ENCODE data around the gene TBL1X.

TBL1X gene

DNA sequence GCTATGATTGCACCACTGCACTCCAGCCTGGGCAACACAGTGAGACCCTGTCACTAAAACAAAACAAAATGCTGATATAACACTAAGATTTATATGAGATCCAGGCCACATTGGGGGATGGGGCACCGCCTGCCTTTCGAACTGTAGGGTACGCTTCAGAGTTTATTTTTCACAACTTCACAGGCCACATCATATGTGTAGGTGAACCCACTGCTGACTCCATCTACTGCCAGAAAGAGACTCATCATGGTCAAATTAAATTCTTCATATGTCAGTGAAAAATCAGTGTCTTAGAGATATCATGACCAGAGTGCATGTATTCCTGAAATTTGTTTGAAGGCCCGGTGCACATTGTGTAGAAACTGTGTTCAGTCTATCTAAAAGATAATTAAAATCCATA is 178.9 kb downstream of the TBL1X start:
- in situ Hi-C loops (cut with MboI; ENCODE audit: low pct_unique_long_range_greater_than_20kb, low sequenced_read_pairs) = no loop called here
- no peak for DNase-seq

DNA sequence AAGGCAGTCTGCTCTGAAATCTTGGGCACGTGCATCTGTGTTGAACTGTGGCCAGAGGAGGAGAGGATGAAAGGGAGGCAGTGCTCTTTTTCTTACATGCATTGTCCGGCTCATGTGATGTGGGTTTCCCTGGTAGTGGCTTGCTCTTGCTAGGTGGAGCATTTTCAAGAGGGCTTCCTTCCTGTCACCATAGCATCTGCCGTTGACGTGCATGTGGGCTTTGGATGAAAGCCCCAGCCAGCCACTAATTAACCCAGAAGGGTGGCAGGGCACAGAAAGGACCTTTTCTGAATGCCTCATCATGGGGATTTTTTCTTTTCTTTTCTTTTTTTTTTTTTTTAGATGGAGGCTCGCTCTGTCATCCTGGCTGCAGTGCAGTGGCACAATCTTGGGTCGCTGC is 179.5 kb downstream of the TBL1X start:
- peak; percentile 49 for DNase-seq
- in situ Hi-C loops (cut with MboI; ENCODE audit: low pct_unique_long_range_greater_than_20kb, low sequenced_read_pairs) = no loop called here

DNA sequence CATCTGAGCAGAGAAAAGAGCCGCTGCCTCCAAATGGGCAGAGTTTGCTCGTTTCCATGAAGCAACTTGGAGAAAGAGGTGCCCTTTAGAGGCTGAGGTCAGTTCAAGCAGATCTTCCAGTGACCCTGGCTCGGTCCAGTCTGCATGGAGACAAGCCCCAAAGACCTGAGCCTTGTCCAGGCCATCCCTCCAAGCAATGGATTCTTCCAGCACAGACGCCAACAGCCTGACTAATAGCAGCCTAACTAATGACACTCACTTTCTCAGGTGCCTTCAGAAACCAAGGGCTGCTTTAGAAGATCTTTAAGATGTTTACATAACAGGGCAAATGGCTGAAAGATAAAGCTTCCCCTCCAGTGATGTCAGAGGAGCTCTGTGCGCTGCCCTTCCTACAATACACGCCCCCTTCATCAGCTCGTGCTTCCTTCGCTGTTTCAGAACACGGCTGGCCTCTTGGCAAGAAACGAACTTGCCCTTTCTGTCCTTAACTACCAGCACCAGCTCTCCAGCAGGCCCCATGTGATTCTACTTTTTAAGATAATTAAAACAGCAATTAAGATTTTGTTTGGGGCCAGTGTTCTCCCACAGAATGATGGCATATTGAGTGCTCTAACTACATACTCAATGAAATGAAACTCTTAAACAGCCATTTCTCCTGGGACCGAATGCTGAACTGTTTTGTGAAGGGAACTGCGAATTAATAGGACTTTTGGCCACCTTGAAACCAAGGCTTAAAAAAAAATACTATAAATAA is 181.8 kb downstream of the TBL1X start:
- no peak for DNase-seq
- in situ Hi-C loops (cut with MboI; ENCODE audit: low pct_unique_long_range_greater_than_20kb, low sequenced_read_pairs) = no loop called here

DNA sequence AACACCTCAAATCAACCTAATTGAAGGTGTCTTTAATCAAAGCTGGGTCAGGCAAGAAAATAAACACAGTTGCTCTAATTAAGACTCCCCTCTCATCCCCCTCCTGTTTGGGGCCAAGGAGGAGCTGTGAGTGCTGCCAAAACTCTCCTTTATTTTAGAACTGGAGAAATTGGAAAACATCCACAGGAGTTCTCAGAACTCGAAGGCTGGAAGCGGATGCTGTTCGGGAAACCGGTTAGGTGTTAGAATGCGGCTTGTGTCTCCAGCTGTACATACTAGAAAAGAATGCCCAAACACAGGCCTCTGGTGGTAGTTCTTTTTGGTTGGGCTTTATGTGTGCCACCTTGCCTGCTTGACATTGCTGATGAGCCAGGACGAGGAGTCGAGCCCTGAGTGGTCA is 182.6 kb downstream of the TBL1X start:
- in situ Hi-C loops (cut with MboI; ENCODE audit: low pct_unique_long_range_greater_than_20kb, low sequenced_read_pairs) = no loop called here
- DNase-seq = no peak

DNA sequence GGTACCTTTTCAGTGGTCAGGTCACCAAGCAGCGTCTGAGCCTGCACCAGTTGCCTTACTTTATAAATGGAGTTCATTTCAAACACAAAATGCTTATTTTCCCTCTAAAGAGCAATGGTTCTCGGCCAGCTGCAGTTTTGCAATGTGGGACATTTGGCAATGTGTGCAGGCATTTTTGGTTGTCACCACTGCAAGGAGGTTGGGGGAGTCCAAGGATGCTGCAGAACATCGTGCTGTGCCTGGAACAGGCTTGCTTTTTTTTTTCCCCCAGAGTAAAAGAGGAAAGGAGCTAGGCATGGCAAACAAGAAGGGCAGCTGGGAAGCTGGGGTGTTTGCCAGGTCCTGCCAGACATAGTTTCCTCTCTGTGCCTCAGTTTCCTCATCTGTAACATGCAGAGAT is 185.2 kb downstream of the TBL1X start:
- in situ Hi-C loops (cut with MboI; ENCODE audit: low pct_unique_long_range_greater_than_20kb, low sequenced_read_pairs) = no loop called here
- no peak for DNase-seq

DNA sequence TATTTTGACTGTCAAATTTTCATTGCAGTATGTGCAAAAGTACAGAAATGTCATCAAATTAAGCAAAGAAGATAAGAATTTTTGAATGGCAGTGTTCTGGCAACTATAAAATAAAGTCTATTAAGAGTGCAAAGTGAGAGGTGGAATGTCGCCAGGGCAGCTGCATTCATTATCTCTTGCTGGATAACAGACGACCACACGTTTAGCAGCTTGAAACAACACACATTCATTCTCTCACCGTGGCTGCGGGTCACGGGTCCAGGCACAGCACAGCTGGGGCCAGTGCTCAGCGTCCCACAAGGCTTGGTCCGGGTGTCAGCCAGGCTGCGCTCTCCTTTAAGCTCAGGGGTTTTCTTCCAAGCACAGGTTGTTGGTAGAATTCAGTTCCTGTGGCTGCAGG is 186.9 kb downstream of the TBL1X start:
- DNase-seq = no peak
- in situ Hi-C loops (cut with MboI; ENCODE audit: low pct_unique_long_range_greater_than_20kb, low sequenced_read_pairs) = no loop called here

DNA sequence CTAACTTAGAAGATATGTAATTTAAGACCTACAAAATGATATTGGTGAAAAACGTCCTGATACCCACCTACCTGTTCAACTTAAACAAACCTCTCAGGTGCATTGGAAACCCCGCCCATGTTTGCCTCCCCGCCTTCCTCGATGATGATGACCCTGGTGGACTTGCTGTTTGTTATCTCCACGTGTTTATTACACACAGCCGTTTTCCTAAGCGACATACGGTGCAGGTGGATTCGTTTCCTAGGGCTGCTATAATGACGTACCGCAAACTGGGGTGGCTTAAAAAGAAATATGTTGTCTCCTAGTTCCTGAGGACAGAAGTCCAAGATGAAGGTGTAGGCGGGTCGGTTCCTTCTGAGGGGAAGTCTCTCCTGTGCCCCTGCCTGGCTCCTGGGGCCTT is 190.1 kb downstream of the TBL1X start:
- DNase-seq = no peak
- in situ Hi-C loops (cut with MboI; ENCODE audit: low pct_unique_long_range_greater_than_20kb, low sequenced_read_pairs) = no loop called here

DNA sequence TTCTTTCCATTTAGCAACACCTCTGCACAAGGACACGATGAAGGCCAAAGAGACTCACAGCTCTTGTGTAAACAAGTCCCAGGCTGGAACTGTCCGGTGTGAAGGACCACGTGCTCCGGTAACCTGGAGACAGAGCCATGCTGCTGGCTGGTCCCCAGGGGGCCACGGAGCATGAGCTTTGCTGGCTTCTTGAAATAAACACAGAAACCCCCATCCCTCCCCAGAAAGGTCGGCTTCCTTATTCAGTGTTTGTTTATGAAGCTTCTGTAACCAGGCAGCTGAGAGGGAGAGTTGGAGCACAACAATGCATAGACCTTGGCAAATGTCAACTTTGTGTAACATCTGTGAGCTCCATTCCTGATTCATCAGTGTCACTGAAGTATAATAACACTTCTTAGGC is 191.4 kb downstream of the TBL1X start:
- in situ Hi-C loops (cut with MboI; ENCODE audit: low pct_unique_long_range_greater_than_20kb, low sequenced_read_pairs) = no loop called here
- DNase-seq = no peak

DNA sequence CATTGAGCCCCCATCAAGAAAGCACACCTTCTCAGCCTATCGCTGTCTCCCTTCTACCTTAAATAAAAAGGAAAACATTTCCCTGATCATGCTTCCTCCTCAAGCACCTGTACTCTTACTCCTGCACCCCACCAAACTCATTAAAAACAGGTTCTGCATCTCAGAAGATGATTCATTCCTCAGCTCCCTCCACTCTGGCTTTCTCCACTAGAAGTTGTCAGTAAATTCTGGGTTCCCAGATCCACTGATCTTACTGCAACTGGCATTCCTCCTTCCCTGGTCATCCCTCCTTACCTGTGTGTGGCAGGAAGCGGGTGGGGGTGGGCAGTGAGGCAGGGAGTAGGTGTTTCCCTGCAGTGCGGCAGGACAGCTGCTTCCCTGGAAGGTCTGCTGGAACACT is 192.0 kb downstream of the TBL1X start:
- DNase-seq = no peak
- in situ Hi-C loops (cut with MboI; ENCODE audit: low pct_unique_long_range_greater_than_20kb, low sequenced_read_pairs) = no loop called here

DNA sequence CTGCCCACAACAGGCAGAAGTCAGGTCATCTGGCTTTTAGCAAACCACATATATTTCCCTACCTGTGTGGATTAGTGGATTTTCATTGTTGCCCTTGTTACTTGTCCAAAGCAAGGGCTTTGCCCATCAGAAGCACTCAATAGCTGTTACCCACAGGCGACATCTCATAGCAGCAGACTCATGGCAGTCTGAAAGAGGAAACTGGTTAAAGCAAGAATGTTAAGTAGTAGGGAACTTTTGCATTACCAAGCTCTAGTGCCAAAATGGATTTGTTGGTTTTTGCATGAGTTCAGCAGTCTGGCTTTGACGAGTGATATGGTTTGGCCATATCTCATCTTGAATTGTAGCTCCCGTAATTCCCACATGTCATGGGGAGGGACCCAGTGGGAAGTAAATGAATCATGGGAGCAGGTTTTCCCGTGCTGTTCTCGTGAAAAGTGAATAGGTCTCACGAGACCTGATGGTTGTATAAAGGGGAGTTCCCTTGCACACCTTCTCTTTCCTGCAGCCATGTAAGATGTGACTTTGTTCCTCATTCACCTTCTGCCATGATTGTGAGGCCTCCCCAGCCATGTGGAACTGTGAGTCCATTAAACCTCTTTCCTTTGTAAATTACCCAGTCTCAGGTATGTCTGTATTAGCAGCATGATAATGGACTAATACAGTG is 192.9 kb downstream of the TBL1X start:
- no peak for DNase-seq
- in situ Hi-C loops (cut with MboI; ENCODE audit: low pct_unique_long_range_greater_than_20kb, low sequenced_read_pairs) = no loop called here

DNA sequence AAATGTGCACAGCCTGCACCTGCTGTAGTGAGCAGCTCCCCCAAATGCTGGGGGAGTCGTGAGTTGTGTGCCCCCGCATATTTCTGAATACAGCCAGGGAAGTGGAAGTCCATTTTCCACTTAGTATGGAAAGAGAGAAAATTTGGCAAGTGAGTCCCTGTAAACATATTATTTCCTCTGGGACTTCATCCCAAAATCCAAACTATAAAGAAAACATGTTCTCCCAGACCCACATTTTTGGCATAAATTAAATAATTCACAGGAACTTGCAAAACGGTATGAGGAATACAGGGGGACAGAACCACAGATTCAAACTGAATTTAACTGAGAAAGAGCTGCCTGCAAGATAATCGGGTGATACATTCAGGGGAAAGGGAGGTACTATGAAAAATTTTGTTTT is 193.6 kb downstream of the TBL1X start:
- in situ Hi-C loops (cut with MboI; ENCODE audit: low pct_unique_long_range_greater_than_20kb, low sequenced_read_pairs) = no loop called here
- no peak for DNase-seq

DNA sequence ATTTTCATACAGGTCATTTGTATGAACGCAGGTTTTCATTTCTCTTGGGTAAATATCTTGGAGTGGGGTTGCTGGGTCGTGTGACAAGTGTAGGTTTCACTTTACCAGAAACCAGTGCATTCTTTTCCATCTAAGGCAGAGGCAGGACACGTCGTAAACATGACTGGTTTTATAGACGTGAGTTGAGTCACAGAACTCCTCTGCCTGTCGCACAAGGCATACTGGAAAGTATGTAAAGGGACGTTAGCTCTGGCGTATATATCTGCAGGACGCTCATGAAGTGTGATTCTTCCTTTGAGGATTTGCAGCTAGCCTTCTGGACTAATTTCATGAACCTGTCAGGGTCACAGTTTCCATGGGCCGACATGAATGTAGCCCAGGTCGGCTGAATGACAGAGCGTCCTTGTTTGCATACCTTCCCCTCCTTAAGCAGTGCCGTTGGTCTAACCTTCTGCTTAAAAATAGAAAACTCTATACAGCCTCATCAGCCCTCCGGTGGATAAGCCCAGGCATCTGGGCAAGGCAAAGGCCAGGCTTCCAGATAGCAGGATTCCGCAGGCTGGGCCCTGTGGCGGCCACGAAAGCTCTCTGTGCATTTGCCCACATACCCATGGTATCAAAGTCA is 194.8 kb downstream of the TBL1X start:
- in situ Hi-C loops (cut with MboI; ENCODE audit: low pct_unique_long_range_greater_than_20kb, low sequenced_read_pairs) = no loop called here
- DNase-seq = no peak

DNA sequence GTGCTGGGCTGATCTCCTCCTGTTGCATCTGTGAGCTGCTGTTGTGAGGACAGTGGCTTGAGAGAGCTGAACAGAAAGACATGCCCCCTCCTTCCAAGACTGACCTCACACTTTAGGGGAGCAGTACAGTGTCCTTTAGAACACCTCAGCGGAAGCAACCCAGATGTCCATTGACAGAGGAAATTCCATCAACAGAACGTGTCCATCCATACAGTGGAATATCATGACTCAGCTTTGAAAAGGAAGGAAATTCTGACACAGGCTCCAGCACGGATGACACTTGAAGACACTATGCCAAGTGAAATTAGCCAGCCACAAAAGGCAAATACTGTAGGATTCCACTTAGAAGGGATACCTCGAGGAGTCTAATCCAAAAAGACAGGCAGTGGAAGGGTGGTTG is 197.3 kb downstream of the TBL1X start:
- in situ Hi-C loops (cut with MboI; ENCODE audit: low pct_unique_long_range_greater_than_20kb, low sequenced_read_pairs) = no loop called here
- DNase-seq = no peak

DNA sequence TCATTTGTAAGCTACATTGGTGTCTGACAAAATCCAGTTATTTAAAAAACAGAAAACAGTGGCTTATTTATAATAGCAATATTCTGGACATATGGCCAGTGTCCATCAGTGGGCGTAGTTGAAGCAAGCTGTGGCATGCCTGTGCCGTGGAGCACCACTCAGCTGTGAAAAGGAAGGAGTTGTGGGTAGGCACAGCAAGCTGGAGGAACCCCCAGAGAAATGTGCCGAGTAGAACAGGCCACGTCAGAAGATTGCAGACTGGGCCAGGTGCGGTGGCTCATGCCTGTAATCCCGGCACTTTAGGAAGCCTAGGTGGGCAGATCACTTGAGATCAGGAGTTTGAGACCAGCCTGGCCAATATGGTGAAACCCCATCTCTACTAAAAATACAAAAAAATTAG is 198.4 kb downstream of the TBL1X start:
- in situ Hi-C loops (cut with MboI; ENCODE audit: low pct_unique_long_range_greater_than_20kb, low sequenced_read_pairs) = no loop called here
- no peak for DNase-seq

DNA sequence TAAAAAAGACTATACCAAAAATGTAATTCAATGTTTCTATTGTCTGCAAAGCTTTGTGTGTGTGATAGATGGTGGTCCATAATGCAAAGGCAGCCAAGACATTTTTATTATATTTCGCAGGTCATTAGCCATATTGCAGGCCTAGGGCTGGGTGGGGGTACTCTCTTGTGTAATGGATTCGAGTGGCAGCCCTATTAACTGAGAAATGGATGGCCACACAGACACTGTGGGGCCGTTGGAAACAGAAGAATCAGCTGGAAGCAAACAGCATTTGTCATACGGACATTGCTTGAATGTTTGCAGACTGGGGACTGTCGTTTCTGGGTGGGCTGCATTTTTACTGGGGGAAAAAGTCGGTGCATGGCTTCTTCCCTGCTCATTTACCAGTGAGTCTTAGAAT is 199.4 kb downstream of the TBL1X start:
- no peak for DNase-seq
- in situ Hi-C loops (cut with MboI; ENCODE audit: low pct_unique_long_range_greater_than_20kb, low sequenced_read_pairs) = no loop called here

DNA sequence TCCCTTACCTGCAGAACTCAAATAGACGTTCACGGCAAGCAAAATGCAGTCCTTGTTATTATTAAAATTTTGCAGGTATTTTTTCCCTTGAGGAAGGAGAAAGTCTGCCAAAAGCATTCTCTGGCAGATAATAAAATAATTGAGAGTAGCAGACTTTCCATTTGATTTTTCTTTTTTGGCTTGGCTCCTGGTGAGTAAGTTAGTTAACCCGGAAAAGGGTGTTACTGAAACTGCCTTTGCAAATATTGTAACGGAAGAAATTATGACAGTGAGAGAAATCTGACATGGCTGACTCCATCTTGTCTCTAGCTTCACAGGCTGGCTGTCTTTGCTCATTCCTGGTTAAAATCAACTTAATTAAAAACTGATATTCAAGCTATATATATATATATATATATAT is 200.3 kb downstream of the TBL1X start:
- in situ Hi-C loops (cut with MboI; ENCODE audit: low pct_unique_long_range_greater_than_20kb, low sequenced_read_pairs) = no loop called here

DNA sequence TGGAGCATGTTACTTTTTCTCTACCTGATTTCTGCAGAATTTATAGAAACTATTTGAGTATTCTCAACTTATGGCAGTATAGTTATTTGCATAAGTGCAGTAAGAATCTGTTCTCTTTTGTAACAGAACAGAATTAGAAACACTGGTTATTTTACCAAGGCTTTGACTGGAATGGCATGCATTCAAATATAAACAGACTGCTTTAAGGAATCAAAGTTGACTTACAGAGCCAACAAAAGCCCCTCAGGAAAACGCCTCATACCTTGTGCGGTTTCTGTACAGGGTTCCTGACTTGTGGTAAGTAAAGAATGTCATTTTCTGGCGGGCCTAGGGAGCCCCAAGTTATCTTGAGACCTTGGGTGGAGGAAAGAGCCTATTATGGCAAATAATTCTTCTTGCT is 203.7 kb downstream of the TBL1X start:
- in situ Hi-C loops (cut with MboI; ENCODE audit: low pct_unique_long_range_greater_than_20kb, low sequenced_read_pairs) = no loop called here
- no peak for DNase-seq

More for the DNA sequence above, 200.3 kb downstream of the TBL1X start:
- no peak for DNase-seq

DNA sequence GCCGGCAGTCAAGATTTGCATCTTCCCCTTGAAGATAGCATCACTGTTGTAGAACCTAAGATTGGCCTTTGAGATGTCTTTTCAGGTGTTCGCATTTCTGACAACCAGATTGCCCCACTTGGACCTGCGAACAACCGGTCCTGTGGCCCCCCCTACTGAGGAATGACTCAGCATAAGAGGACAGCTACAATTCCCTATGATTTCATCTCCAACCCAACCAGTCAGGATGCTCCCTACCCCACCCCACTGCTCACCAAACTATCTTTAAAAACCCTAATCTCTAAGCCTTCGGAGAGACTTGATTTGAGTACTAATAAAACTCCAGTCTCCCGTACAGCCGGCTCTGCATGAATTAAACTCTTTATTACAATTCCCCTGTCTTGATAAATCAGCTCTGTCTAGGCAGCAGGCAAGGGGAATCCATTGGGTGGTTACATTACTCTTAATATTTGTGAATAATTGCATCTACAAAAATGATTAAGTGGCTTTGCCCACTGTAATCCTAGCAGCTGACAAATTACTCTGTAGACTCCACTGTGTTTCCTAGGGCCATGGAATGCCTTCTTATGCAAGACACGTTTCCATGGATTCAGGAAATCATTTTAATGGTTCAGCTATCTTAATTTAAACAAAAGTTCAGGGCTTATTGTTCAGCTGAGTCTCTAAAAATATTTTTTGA is 205.4 kb downstream of the TBL1X start:
- no peak for DNase-seq
- in situ Hi-C loops (cut with MboI; ENCODE audit: low pct_unique_long_range_greater_than_20kb, low sequenced_read_pairs) = no loop called here

DNA sequence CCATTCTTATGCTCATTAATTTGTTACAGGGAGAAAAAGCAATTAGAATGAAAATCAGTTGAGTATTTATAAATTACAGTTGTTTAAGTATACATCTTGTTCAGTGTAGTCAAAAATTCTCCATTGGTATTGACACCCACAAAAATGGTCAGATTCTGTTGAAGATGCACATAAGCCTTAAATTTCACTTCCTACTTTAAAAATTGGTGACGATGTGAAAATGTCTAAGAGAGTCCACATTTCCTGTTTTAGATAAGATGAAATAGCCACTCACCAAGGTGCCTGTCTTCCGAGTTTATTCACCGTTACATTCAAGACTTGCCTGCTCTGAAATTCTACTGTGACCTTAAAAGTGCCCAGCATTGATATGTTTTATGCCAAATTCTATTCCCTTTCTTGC is 207.1 kb downstream of the TBL1X start:
- in situ Hi-C loops (cut with MboI; ENCODE audit: low pct_unique_long_range_greater_than_20kb, low sequenced_read_pairs) = no loop called here
- no peak for DNase-seq

DNA sequence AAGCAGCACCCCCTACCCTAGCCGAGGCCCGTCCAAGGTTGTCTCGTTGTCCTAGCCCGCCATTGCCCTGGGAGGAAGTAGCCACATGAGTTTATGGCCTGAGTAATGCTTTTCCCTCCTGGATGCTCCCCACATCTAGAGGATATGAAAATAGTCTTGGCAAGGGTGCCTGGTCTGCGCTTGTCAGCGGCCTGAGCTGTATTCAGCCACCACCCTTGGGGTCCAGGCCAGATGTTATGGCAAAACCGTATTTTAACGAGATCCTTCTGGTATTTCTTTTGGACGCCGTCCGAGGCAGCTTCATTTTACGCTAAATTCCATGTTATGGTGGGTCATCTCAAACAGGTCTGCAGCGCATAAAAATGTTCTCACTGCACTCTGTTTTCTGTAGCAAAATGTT is 211.4 kb downstream of the TBL1X start:
- no peak for DNase-seq
- in situ Hi-C loops (cut with MboI; ENCODE audit: low pct_unique_long_range_greater_than_20kb, low sequenced_read_pairs) = no loop called here

Measured in KBM-7 (cell line).